Neural cell (in vitro differentiated cells): Measurements from ENCODE around the gene ADAP1. TPM values are rescaled to one million over a fixed set of nuclear protein-coding genes. Genes with fewer than 3 reads are reported as not detected.

Experiments
- H2AFZ ChIP-seq: fragments of 200-600, 300-800 bp; sonication (generic), shearing (Covaris generic); 2 replicates; pipeline ENCODE4 v1.6.0; 2014; ENCODE audit warnings: low read depth, mild to moderate bottlenecking, antibody characterized with exemption, low read length, moderate library complexity
- H3F3A ChIP-seq: fragments of 200-600 bp; shearing (Covaris generic); 2 replicates; pipeline ENCODE4 v1.6.1; 2016; ENCODE audit warnings: mild to moderate bottlenecking, moderate library complexity, mixed read lengths, antibody characterized with exemption, low read length; ENCODE audit not compliant: insufficient read depth, poor library complexity, severe bottlenecking
- H3K27ac ChIP-seq: fragments of 200-600, 300-800 bp; sonication (generic), shearing (Covaris generic); 2 replicates; pipeline ENCODE4 v1.5.1; 2014; ENCODE audit warnings: mild to moderate bottlenecking, low read length, moderate library complexity
- H3K27me3 ChIP-seq: fragments of 300-800, 200-600 bp; sonication (generic), shearing (Covaris generic); 2 replicates; pipeline ENCODE4 v1.6.0; 2014; ENCODE audit warnings: mild to moderate bottlenecking, low read depth, low read length, moderate library complexity; ENCODE audit not compliant: insufficient read depth
- H3K36me3 ChIP-seq: fragments of 300-800, 200-600 bp; sonication (generic), shearing (Covaris generic); 2 replicates; pipeline ENCODE4 v1.5.1; 2014; ENCODE audit warnings: mild to moderate bottlenecking, antibody characterized with exemption, low read length, moderate library complexity; ENCODE audit not compliant: insufficient read depth
- H3K4me2 ChIP-seq: fragments of 300-800, 200-600 bp; sonication (generic), shearing (Covaris generic); 2 replicates; pipeline ENCODE4 v1.6.0; 2014; ENCODE audit warnings: mild to moderate bottlenecking, low read length
- H3K4me3 ChIP-seq: fragments of 300-800, 200-600 bp; sonication (generic), shearing (Covaris generic); 2 replicates; pipeline ENCODE4 v1.5.1; 2014; ENCODE audit warnings: mild to moderate bottlenecking, low read length, moderate library complexity
- H3K79me2 ChIP-seq: fragments of 200-600 bp; shearing (Covaris generic); replicated peaks from 2 replicates; pipeline ENCODE4 v1.6.0; 2014; ENCODE audit warnings: mild to moderate bottlenecking, low read length, moderate library complexity; ENCODE audit not compliant: insufficient read depth
- H3K9ac ChIP-seq: fragments of 300-800, 200-600 bp; sonication (generic), shearing (Covaris generic); 2 replicates; pipeline ENCODE4 v1.6.1; 2016; ENCODE audit warnings: mild to moderate bottlenecking, low read length, mixed read lengths
- H3K9me2 ChIP-seq: fragments of 200-600 bp; shearing (Covaris generic); 2 replicates; pipeline ENCODE4 v1.6.1; 2016; ENCODE audit warnings: mild to moderate bottlenecking, low read length, mixed read lengths; ENCODE audit not compliant: insufficient read depth
- H3K9me3 ChIP-seq: fragments of 200-600, 300-800 bp; sonication (generic), shearing (Covaris generic); 2 replicates; pipeline ENCODE4 v1.6.1; 2016; ENCODE audit warnings: mild to moderate bottlenecking, mixed run types, low read length, moderate library complexity, mixed read lengths
- H4K20me1 ChIP-seq: fragments of 200-600 bp; shearing (Covaris generic); 2 replicates; pipeline ENCODE4 v1.6.1; 2016; ENCODE audit warnings: mild to moderate bottlenecking, mixed run types; ENCODE audit not compliant: insufficient read depth
- EP300 ChIP-seq: fragments of 450-650 bp; conservative IDR thresholded peaks from 2 replicates; pipeline ENCODE4 v1.6.1; 2014; ENCODE audit warnings: antibody characterized with exemption, mild to moderate bottlenecking, moderate library complexity; ENCODE audit not compliant: poor library complexity, severe bottlenecking
- EZH2 ChIP-seq: fragments of 200-600, 300-800 bp; shearing (Covaris generic), sonication (generic); IDR thresholded peaks from 2 replicates; pipeline ENCODE4 v1.6.1; 2014; ENCODE audit warnings: antibody characterized with exemption, low read length, borderline replicate concordance, mild to moderate bottlenecking; ENCODE audit not compliant: insufficient read depth, poor library complexity, severe bottlenecking
- MXI1 ChIP-seq: fragments of 450-650 bp; conservative IDR thresholded peaks from 2 replicates; pipeline ENCODE4 v1.6.1; 2014; ENCODE audit warnings: antibody characterized with exemption, mild to moderate bottlenecking; ENCODE audit not compliant: poor library complexity, severe bottlenecking
- POLR2AphosphoS5 ChIP-seq: IDR thresholded peaks from 2 replicates; pipeline ENCODE4 v1.6.1; 2012
- RAD21 ChIP-seq: fragments of 450-650 bp; conservative IDR thresholded peaks from 2 replicates; pipeline ENCODE4 v1.6.1; 2014; ENCODE audit warnings: antibody characterized with exemption, mild to moderate bottlenecking, moderate library complexity
- REST ChIP-seq: IDR thresholded peaks from 2 replicates; pipeline ENCODE4 v1.6.1; 2012; ENCODE audit warnings: borderline replicate concordance
- SMC3 ChIP-seq: fragments of 450-650 bp; conservative IDR thresholded peaks from 2 replicates; pipeline ENCODE4 v1.6.1; 2014; ENCODE audit warnings: antibody characterized with exemption, mild to moderate bottlenecking, moderate library complexity; ENCODE audit not compliant: poor library complexity
- TAF1 ChIP-seq: IDR thresholded peaks from 2 replicates; pipeline ENCODE4 v1.6.1; 2012; ENCODE audit warnings: low read depth
- polyA plus RNA-seq: library from polyadenylated mRNA; depleted of rRNA; stranded (reverse); fragments of >200 nt; gene quantifications from 2 replicates; pipeline ENCODE4 v1.2.3, GENCODE V29; 2014
- TF ChIP-seq, protein P1 (sequence below): fragments of 450-650 bp; IDR thresholded peaks from 2 replicates; pipeline ENCODE4 v1.5.1; 2014; ENCODE audit warnings: antibody characterized with exemption, mild to moderate bottlenecking, moderate library complexity; ENCODE audit not compliant: poor library complexity, severe bottlenecking

Gene ADAP1
- polyA plus RNA-seq, 1 donor from 2014 or later: 76.8 TPM

DNA sequence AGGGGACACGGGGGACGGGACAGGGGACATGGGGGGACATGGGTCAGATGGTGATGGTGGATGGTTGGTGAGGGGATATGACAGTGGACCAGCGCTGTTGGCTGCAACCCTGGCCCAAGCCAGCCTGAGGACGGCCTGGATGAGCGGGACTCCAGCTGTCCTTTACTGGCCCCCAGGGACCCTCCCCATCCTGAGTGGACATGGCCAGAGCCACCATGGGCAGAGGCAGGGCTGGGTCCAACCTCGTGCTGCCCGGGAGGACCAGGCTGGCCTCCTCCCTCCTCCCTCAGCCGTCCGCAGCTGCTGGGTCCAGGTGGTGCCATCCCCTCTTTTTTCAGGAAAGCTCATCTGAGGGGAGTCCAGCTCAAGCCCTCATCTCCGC lies 47.7 kb downstream of the ADAP1 start:
- no peak overlapping the region for H3K4me2 ChIP-seq
- H4K20me1 ChIP-seq: no peaks in the 10 kb centered on the region
- no peak overlapping the region for H3K4me3 ChIP-seq
- H2AFZ ChIP-seq: no peak overlapping the region
- H3K27ac ChIP-seq: no peak overlapping the region
- no peaks in the 10 kb centered on the region for H3K36me3 ChIP-seq
- no peaks in the 10 kb centered on the region for H3F3A ChIP-seq
- TF ChIP-seq, protein P1, sequence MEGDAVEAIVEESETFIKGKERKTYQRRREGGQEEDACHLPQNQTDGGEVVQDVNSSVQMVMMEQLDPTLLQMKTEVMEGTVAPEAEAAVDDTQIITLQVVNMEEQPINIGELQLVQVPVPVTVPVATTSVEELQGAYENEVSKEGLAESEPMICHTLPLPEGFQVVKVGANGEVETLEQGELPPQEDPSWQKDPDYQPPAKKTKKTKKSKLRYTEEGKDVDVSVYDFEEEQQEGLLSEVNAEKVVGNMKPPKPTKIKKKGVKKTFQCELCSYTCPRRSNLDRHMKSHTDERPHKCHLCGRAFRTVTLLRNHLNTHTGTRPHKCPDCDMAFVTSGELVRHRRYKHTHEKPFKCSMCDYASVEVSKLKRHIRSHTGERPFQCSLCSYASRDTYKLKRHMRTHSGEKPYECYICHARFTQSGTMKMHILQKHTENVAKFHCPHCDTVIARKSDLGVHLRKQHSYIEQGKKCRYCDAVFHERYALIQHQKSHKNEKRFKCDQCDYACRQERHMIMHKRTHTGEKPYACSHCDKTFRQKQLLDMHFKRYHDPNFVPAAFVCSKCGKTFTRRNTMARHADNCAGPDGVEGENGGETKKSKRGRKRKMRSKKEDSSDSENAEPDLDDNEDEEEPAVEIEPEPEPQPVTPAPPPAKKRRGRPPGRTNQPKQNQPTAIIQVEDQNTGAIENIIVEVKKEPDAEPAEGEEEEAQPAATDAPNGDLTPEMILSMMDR: no peak
- TF ChIP-seq REST: no peak
- no peak for TF ChIP-seq MXI1
- TF ChIP-seq EP300: no peak
- TF ChIP-seq EZH2: no peak
- H3K9me2 ChIP-seq: no peaks in the 10 kb centered on the region
- no peak overlapping the region for H3K9ac ChIP-seq
- no peaks in the 10 kb centered on the region for H3K79me2 ChIP-seq
- no peaks in the 10 kb centered on the region for H3K9me3 ChIP-seq
- peaks cover 10% of the 10 kb centered on the region for H3K27me3 ChIP-seq

DNA sequence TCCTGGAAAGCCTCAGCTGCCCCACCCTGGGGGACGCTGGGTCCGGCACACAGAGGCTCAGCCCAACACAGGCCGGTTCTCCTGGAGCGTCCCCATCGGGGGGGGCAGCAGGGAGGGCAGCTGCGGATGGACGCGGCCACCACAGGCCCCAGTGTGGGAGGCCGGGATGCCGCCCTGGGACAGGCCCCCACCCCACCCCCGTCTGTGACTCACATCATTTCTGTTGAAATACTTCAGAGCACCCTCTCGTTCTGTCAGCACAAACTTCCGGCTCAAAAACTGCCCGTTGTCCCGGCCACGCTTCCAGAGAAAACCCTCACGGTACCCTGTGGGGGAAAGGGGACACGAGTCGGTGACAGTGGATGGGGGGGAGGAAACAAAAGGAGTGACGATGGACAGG lies 49.6 kb downstream of the ADAP1 start:
- H3K9me2 ChIP-seq: no peaks in the 10 kb centered on the region
- no peak overlapping the region for H2AFZ ChIP-seq
- H3K79me2 ChIP-seq: no peaks in the 10 kb centered on the region
- H3K27me3 ChIP-seq: peaks cover 10% of the 10 kb centered on the region
- no peaks in the 10 kb centered on the region for H3F3A ChIP-seq
- TF ChIP-seq SMC3 (no peak), RAD21 (no peak), EZH2 (no peak), MXI1 (no peak), REST (no peak), EP300 (no peak), TAF1 (no peak), POLR2AphosphoS5 (no peak)
- TF ChIP-seq, protein P1: no peak
- no peak overlapping the region for H3K27ac ChIP-seq
- H3K9ac ChIP-seq: no peak overlapping the region
- no peaks in the 10 kb centered on the region for H3K36me3 ChIP-seq
- no peak overlapping the region for H3K4me2 ChIP-seq
- H4K20me1 ChIP-seq: no peaks in the 10 kb centered on the region
- no peaks in the 10 kb centered on the region for H3K9me3 ChIP-seq
- no peak overlapping the region for H3K4me3 ChIP-seq
